ENCODE results near the gene CEP72.

GRCh38 chr5:597871-598563, 14.1 kb upstream of the CEP72 start:
- TF ChIP-seq CTCF (IDR thresholded peaks at IDR 0.05; ENCODE audit: low read length) (no peak), EZH2 (IDR thresholded peaks at IDR 0.05; ENCODE audit: borderline replicate concordance, low read length) (no peak)
